HG03521 (cell line): ENCODE measurements around the gene DSCAML1.

ENCODE experiments used
- ATAC-seq: cut with Tn5 transposase; IDR thresholded peaks from one replicate; pipeline ENCODE4 v1.9.1; 2021; ENCODE audit warnings: mild to moderate bottlenecking, moderate library complexity; ENCODE audit not compliant: unreplicated experiment

The DSCAML1 gene

DNA sequence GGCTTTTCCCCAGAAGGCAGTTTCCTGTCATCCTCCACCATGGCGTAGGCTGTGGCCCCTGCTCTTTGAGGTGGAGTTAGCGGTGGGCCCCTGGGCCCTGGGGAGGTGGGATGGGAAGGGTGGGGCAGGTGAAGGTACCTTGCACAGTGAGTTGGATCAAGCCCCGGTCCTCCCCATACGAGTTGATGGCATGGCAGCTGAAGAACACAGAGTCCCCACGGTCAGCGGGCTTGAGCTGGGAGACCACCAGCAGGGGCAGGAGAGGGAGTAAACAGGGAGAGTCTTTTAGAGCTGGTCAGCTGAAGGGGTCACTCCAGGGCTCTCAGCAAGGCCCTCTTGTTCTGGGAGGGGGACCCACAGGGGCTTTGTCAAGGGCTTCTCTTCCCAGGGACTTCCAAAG, 316.0 kb downstream of the DSCAML1 start:
- no peak for ATAC-seq

DNA sequence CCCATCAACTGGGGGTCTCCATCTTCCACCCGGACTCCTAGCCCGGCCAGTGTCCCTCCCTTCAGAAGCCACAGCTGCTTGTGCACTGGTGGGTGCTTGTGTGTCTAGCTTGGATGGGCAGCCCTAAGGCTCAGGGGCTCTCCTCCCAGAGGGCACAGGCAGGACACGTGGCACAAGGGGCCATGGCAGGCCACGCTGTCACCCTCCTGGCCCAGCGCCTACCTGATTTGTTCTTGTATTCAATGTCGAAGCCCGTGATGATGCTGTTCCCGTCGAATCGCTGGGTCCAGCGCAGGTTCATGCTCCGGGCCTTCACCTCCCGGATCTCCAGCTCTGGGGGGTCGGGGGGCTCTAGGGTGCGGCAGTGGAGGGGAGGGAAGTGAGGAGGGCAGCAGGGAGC, 316.8 kb downstream of the DSCAML1 start:
- no peak for ATAC-seq

DNA sequence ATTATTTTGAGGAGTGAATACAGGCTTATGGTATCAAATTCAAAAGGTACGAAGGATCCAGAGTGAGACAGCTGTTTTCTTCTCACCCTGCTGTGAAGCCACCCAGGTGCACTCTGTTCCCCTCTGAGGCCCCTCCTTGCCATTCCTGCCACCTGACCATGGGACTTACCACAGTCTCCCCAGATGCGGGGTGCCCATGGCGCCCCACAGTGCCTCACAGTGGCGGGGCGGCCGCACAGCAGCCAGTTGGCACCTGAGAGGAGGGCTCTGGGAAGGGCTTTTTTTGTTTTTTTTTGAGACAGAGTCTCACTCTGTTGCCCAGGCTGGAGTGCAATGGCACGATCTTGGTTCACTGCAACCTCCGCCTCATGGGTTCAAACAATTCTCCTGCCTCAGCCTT, 317.6 kb downstream of the DSCAML1 start:
- ATAC-seq = no peak

DNA sequence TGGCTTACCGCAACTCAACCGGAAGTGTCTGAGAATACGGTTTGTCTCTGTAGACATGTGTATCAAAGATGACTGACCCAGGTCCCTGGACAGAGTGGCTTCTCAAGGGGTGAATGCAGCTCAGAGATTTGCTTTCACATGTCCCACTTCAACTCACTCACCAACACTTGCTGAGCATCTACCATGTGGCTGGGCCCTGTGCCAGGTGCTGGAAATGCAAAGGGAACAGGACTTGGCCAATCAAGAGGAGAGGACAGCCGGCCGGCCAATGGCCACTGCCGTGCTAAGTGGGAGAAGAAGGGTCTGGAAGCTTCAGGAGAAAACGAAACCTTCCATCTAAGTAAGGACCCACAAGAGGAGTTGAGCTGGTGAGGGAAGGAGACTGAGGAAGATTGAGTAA, 318.1 kb downstream of the DSCAML1 start:
- no peak for ATAC-seq

DNA sequence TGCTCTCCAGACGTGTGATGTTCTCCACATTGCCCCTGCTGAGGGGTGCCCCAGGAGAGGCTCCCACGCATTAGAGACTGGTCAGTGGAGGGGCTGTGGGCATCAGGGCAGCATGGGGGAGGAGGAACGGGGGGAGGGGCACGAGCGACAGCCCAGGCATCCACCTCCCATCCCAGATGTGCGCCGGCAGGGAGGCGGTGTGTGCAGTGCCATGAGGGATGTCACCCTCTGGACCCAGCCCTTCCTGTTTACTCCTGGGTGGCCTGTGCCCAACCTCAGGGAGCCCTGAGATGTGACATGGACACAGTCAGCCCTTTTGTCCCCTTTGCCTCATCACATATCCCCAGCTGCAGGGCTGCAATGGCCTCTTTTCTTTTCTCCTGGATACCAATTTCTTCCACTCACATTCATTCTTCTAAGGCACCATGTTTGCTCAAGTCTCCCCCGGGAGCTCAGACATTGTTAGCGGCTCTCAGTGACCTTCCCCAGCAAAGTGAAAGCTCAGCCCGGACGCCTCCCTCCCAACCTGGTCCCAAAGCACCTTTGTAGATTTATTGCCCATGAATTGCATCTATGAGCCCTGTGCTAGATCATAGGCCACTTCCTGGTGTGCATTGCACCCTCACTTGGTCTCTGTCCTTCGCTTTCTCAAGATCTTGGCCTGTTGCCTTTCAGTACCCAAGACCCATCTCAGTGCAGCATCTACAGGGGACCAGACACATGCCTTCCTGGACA, 318.7 kb downstream of the DSCAML1 start:
- ATAC-seq = no peak

DNA sequence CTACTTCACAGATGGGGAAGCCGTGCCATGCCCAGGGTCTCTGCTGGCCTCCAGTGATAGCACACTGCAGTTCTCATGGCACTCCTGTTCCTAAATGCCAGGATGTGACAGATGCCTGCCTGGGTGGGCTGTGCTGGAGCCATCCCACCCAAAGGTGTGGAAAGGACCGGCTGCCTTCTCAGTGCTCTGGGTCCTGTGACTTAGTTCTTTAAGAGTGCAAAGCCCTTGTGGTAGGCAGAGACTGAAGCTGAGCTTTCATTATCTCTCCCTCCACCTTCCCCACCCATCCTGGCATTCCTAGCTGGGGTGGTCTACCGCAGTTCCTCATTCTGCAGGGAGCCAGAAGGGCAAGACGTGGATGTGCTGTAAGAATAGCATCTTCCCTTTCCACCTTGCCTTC, 319.3 kb downstream of the DSCAML1 start:
- no peak for ATAC-seq

DNA sequence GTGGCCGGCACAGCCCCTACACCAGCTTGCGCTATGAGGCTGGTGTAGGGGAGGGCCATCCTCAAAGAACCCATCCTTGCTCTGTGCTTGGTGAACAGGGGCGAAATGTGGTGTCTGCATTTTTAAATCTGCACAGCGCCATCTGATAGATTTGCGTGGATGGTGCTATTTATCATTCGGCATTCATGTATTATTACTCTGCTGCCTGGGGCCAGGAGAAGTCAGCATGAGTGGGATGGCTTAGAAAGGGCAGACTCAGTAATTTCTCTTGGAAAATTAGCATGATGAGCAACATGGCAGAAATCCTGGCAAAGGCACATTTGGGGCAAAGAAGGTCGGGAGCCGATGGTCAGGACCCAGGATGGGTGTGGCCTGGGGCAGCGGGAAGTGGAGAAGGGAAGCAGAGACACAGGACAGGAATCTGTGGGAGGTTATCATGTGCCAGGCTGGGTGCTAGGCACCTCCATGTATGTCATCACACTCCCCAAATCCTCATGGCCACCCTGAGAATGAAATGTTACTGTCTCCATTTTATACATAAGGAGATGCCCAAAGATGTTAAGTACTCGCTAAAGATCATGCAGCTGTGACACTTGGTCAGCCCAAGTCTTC, 320.4 kb downstream of the DSCAML1 start:
- no peak for ATAC-seq

DNA sequence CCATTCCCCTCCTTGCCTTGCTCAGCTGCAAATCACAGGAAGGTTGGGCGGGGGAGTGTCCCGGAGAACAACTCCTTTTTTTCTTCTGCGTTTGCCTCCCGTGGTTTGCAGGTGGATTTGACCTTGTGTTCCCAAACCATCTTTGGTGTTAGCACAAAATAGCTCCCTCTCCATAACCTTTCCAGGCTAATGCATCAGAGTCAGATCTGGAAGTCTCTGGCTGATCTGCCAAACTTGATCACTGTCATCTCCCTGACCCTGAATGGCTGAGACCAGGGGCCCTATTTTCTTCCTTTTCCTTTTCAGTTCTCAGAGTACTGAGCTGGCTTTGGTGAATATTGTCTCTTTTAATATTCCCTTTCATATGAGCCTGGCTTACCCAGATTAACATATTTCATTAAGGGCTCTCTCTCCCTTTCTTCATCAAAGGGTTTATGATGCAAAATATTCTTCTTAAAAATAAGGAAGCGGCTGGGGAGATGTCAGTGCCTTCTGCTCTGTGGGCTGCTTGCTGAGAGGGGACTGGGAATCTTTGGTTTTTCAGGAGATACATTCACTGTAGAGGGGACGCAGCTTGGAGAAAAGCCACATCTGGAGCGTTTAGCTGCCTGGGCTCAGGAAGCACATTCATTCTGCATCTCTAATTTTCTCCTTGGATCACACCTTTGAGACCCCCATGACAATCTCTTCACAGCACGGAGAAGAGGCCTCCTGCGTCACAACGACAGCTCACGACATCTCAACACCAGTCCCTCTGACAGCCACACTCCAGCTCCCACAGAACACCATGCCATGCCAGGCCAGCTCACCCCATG, 321.1 kb downstream of the DSCAML1 start:
- ATAC-seq = no peak

DNA sequence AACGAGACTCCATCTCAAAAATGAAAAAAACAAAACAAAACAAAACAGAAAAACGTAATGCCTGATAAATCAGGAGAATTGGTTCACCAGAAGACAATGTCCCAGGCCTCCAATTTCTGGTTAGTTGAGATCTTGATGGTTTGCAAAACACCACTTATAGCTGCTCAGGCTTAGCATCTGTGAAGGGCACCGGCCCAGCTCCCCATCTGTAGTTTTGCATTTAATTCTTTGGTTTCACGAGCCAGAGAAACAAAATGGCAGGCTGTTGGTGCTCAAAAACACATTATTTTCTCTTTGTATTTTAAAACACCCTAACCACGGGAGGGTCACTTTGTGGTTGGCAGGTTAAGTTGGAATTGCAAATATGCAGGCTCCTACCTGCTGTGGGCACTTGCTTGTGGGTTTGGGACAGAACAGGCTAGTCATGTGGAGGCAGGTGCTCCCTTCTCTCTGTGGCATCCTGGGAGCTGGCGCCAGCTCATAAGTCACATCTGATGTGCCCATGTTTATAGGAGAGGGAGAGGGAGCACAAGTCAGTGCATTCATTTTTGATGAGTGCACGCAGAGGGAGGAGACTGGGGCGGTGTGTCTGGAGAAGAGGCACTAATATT, 323.4 kb downstream of the DSCAML1 start:
- ATAC-seq = no peak

DNA sequence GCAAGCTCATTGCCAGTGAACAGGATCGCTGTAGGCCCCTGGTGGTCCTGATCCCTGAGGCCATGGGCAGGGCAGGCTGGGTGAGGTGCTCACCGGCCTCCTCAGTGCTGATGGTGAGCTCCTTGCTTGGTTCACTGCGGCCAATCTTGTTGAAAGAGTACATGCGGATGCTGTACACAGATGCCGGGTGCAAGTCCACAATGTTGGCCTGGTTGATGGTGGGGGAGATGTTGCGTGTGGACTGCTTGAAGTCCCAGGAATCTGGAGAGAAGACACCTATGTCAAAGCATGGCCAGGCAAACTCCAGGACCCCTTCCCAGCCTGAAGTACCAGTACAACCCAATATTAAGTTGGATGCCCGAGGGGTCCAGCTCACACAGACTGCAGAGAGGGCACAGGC, 325.2 kb downstream of the DSCAML1 start:
- ATAC-seq = no peak

DNA sequence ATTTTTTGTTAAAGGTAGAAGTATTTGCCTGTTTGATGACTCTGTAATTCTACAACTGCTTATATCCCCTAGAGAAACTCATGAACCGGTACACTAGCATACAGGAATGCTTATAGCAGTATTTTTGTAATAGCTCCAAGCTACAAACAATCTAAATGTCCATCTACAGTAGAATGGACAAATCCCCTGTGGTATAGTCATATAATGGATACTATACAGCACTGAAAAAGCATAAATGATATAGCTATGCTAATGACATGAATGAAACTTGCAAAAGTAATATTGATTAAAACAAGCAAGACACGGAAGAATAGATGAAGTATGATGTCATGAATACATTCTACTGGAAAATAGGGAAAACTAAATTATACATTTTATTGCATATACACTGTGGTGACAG, 326.4 kb downstream of the DSCAML1 start:
- ATAC-seq = no peak

DNA sequence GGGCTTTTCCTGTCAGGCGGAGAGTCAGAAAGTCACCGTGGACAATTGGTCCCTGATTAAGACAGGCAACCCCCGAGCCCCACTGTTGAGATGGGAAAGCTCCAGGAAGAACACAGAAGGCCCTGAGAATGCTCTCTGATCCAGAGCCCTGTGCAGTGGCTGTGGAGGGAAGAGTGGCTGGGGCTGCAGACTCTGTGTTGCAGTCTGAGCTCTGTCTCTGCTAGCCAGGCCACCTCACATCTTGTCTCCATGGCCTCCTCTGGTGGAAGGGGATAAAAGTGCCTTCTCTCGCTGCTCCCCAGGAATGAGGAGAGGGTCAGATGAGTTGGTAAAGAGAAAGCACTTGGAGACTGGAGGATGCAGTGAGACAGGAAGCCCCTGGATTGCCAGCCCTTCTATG, 328.1 kb downstream of the DSCAML1 start:
- no peak for ATAC-seq

DNA sequence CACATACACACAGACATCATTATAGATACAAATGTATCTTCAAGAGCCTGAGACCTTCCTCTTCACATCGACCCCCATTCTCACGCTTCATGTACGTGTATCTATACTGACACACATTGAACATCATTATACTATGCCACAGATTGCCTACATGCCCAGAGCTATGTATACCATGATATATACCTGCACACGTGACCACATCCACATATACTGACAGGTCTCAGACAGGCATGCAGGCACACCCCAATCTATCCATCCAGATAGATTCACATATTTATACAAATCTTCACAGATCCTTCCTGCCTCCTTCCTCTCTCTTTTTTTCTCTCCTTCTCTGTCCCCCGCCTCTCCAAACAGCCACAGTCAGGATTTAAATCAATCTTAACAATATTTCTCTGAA, 329.2 kb downstream of the DSCAML1 start:
- no peak for ATAC-seq

DNA sequence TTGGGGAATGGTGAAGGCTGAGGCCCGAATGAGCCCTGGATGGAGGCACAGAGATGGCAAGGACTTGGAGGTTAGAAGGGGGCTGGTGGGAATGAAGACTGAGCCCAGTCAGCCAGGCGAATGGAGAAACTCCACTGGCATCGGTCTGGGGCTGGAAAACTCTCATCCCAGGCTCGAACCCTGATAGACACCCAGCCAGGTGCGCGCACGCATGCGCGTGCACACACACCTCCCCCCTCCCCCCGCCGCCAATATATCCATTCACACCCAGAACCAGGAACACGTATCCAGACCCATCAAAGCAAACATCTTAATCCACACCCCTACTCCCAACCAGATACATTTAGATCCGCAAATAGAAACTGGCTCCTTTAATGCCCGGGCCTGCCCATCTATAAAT, 330.1 kb downstream of the DSCAML1 start:
- ATAC-seq = no peak

DNA sequence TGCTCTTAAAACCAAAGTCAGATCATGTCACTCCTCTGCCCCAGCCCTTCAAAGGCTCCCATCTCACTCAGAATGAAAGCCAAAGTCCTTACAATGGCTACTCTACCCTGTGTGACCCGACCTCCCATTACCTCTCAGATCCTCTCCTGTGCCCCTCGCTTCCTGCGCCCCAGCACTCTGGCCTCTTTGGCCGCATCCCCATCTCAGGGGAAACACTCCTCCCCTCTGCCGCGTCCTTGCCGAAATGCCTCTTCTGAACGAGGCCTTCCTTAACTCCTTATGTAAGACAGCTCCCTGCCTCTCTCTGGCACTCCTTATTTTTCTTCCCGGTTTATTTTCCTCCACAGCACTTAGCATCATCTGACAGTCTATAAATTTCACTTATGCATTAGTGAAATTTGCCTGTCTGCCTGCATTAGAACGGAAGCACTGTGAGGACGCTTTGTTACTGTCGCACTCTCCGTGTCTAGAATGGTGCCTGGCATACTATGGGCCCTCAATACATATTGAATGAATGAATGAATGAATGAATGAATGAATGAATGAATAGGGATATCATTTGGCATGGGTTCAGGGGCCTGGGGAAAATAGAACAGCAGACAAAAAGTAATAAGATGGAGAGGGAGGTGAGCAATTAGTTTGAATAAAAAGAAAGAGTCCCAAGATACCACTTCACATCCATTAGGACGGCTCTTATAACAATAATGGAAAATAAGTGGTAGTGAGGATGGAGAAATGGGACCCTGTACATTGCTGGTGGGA, 331.6 kb downstream of the DSCAML1 start:
- no peak for ATAC-seq

DNA sequence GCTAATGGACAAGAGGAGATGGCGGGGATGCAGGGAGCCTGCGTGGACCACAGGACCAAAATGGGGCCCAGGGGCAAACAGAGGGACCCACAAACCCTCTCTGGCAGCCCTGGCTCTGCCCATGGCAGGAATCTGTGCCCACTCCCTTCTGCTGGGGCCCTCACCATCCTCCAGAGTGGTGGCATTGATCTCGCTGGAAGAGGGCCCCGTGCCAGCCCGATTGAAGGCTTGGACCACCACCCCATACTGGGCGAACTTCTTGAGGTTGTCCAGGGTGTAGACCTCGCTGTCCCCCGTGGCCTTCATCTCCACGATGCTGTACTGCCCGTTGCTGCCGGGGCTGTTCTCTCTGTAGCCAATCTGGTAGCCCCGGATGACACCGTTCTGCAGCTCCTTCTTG, 332.2 kb downstream of the DSCAML1 start:
- no peak for ATAC-seq

DNA sequence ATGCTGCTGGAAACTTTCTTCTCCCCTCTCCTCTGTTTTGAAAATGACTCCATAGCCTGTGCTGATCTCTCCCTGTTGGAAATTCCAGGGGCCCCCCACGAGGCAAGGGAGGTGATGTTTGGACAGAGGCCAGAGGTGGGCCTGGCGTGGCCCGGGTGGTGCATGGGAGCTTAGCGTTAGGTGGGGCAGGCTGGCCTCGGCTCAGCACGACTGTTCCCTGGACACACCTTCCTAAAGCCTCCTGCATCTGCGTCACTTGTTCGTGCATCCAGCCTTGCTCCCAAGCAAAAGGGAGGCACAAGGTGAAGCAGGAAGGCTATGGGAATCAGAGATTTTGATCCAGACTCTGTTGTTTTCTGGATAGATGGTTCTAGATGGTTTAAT, 334.2 kb downstream of the DSCAML1 start:
- ATAC-seq = no peak

DNA sequence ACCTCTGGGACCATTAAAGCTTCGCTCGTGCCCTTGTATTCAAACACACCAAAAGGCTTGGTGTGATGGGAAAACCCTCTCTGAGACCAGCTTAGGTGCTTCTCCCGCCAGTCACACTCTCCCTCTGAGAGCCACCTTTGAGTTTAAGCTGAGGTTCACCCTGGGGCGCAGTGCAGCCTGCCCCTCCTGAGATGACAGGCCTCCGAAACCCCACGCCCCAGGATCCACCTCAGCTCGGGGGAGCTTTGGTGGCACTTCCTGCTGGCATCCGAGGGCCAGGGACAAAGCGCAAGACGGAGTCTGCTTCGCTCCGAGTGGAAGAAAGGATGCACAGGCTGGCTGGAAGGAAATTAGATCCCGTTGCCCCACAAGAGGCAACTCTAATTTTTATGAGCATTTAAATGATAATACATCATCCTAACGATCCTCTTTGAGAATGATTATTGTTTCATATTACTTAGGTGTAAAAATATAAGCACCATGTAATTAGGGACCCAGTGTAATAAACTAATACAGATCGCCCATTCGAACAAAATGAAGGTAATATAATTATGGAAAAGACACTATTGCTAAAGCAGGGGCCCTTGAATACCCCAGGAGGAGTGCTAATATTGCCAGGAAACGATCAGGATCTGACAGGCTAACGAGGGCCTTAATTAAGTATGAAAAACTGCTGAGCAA, 334.7 kb downstream of the DSCAML1 start:
- no peak for ATAC-seq

DNA sequence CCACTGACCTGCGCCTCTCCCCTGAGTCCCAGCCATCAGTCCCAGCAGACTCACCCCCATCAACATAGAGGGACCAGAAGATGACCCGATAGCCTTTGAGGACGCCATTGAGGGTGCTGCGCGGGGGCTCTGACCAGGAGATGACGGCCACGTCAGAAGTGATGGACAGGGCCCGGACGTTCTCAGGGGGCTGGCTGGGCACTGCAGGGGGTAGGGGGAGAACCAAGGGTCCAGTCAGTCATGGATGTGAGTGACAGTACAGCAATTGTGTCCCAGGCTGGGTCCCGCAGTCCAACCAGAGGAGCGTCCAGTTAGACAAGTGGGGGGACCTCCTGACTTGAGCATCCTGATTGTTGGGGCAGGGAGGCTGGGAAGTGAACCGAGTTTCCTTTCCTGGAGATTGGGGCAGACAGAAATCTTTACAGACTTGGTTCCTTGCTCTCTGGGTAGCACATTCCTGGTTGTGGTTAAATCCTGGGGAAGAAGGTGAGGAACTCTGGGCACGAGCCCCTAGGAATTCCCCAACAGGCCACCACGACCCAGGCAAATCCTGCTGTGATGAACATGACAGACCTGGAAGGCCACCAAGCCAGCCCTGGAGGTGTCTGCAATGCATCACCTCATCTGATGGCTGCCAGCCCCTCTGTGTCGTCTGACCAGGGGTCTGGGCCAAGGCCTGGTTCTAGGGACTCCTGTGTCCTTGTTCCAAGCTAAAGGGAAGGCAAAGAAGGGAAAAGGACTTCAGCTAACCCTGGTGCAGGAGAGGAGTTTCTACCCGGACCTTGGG, 335.4 kb downstream of the DSCAML1 start:
- ATAC-seq = no peak

DNA sequence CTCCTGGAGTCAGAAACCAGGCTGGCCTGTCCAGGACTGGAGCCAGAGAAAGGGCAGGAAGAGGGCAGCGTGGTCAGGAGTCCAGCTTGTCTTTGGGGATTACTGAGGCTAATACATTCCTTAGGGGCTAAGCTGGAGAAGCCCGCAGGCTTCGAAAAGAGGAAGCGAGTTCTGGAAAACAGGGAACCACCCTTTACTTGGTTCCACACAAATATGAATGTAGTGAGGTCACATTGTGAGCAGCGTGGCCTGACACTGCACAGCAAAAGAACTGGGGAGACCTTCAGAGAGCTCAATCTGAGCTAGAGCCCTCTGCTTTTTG, 337.1 kb downstream of the DSCAML1 start:
- ATAC-seq = no peak
